CD14-positive monocyte (primary cell): Measurements from ENCODE around the gene SPRING1. TPM values are rescaled to one million over a fixed set of nuclear protein-coding genes. Genes with fewer than 3 reads are reported as not detected.

Experiments
- DNase-seq, 3 donors: peaks; one replicate each; pipeline ENCODE4 v3.0.0-alpha.2; 2011 to 2022
- H2AFZ ChIP-seq: 2 replicates; pipeline ENCODE4 v1.6.0; 2012; ENCODE audit warnings: mild to moderate bottlenecking, low read depth, low read length, inconsistent platforms; ENCODE audit not compliant: insufficient read depth, poor library complexity, severe bottlenecking
- H3K27ac ChIP-seq, 2 donors: 1 replicate in 1 of 2; 2 replicates in 1 of 2; pipeline ENCODE4 v1.5.1; 2012 to 2013; ENCODE audit warnings: low read length in 2 of 2, control low read depth in 1 of 2, inconsistent platforms in 1 of 2, low read depth in 1 of 2, mild to moderate bottlenecking in 1 of 2
- H3K27me3 ChIP-seq, 2 donors: one replicate each; pipeline versions ENCODE4 v1.6.0 to v1.6.1; 2011 to 2013; ENCODE audit warnings: low read length in 2 of 2; ENCODE audit not compliant: control insufficient read depth in 2 of 2, insufficient read depth in 2 of 2
- H3K36me3 ChIP-seq, 2 donors: replicated peaks in 1 of 2; 1 replicate in 1 of 2; 2 replicates in 1 of 2; pipeline versions ENCODE4 v1.5.1 to v1.6.1; 2012 to 2013; ENCODE audit warnings: low read length in 2 of 2, control low read depth in 1 of 2, inconsistent platforms in 1 of 2, mild to moderate bottlenecking in 1 of 2; ENCODE audit not compliant: insufficient read depth in 2 of 2, control insufficient read depth in 1 of 2
- H3K4me1 ChIP-seq, 2 donors: 1 replicate in 1 of 2; 2 replicates in 1 of 2; pipeline versions ENCODE4 v1.5.1 to v1.6.1; 2012 to 2013; ENCODE audit warnings: low read length in 2 of 2, control low read depth in 1 of 2, inconsistent platforms in 1 of 2, mild to moderate bottlenecking in 1 of 2, moderate library complexity in 1 of 2; ENCODE audit not compliant: insufficient read depth in 2 of 2, control insufficient read depth in 1 of 2
- H3K4me2 ChIP-seq: replicated peaks from 2 replicates; pipeline ENCODE3; 2012; ENCODE audit warnings: low read length, moderate library complexity, mild to moderate bottlenecking; ENCODE audit not compliant: poor library complexity, severe bottlenecking; ENCODE audit errors: extremely low read depth
- H3K4me3 ChIP-seq, 3 experiments: fragments of 200-600 bp in 1 of 3; sonication (generic) in 1 of 3; replicated peaks in 1 of 3; 1 replicate in 2 of 3; 2 replicates in 1 of 3; pipeline ENCODE4 v1.5.1; 2011 to 2013; ENCODE audit warnings: low read length in 3 of 3, mild to moderate bottlenecking in 3 of 3, control low read depth in 2 of 3, low read depth in 2 of 3, inconsistent platforms in 1 of 3, moderate library complexity in 1 of 3
- H3K79me2 ChIP-seq: 2 replicates; pipeline ENCODE4 v1.6.0; 2012; ENCODE audit warnings: mild to moderate bottlenecking, control low read depth, inconsistent platforms, low read length, moderate library complexity; ENCODE audit not compliant: insufficient read depth
- H3K9ac ChIP-seq: 2 replicates; pipeline ENCODE4 v1.6.0; 2017; ENCODE audit warnings: low read length, mild to moderate bottlenecking; ENCODE audit not compliant: insufficient read depth, poor library complexity, severe bottlenecking
- H3K9me3 ChIP-seq, 2 donors: replicated peaks in 1 of 2; 1 replicate in 1 of 2; 2 replicates in 1 of 2; pipeline versions ENCODE4 v1.5.1 to v1.6.1; 2012 to 2013; ENCODE audit warnings: low read length in 2 of 2, control low read depth in 1 of 2; ENCODE audit not compliant: control insufficient read depth in 1 of 2, insufficient read depth in 1 of 2
- H4K20me1 ChIP-seq: 2 replicates; pipeline ENCODE4 v1.6.0; 2012; ENCODE audit warnings: mild to moderate bottlenecking, low read length, control low read depth, moderate library complexity; ENCODE audit not compliant: insufficient read depth
- H3K27ac Mint-ChIP-seq, 7 donors: one replicate each; pipeline ENCODE4 v1.8.0; 2020; ENCODE audit warnings: mild to moderate bottlenecking in 7 of 7, mixed read lengths in 7 of 7, moderate library complexity in 6 of 7, inconsistent platforms in 2 of 7
- H3K27me3 Mint-ChIP-seq, 3 donors: one replicate each; pipeline ENCODE4 v1.8.0; 2021 to 2022; ENCODE audit warnings: low read depth in 3 of 3, mild to moderate bottlenecking in 3 of 3, mixed read lengths in 3 of 3, moderate library complexity in 3 of 3, inconsistent platforms in 1 of 3
- H3K36me3 Mint-ChIP-seq, 2 donors: one replicate each; pipeline ENCODE4 v1.8.0; 2020; ENCODE audit warnings: mixed read lengths in 2 of 2, inconsistent platforms in 1 of 2, mild to moderate bottlenecking in 1 of 2
- H3K4me1 Mint-ChIP-seq: one replicate; pipeline ENCODE4 v1.8.0; 2020; ENCODE audit warnings: mild to moderate bottlenecking, mixed read lengths
- H3K4me3 Mint-ChIP-seq, 2 donors: one replicate each; pipeline ENCODE4 v1.8.0; 2020; ENCODE audit warnings: mild to moderate bottlenecking in 2 of 2, mixed read lengths in 2 of 2, moderate library complexity in 1 of 2
- H3K9me3 Mint-ChIP-seq, 7 donors: one replicate each; pipeline ENCODE4 v1.8.0; 2020 to 2022; ENCODE audit warnings: mixed read lengths in 7 of 7, mild to moderate bottlenecking in 6 of 7, moderate library complexity in 6 of 7, inconsistent platforms in 2 of 7
- WGBS: methylation state at CpG from one replicate; pipeline ENCODE4 v1.1.5; 2013; ENCODE audit warnings: missing lambda C conversion rate; ENCODE audit not compliant: insufficient coverage; 5-methylcytosine and 5-hydroxymethylcytosine counted together
- intact Hi-C, 2 donors: fragments of 100-400 bp; cut with micrococcal nuclease; formaldehyde crosslinking; loops; one replicate each; pipeline versions ENCODE4 v1.15.0 to v1.15.1; 2023
- polyA plus RNA-seq, 3 donors: library from polyadenylated mRNA; depleted of rRNA in 1 of 3; unstranded in 2 of 3; stranded (reverse) in 1 of 3; fragments of 300-500 nt in 2 of 3; fragments of >200 nt in 1 of 3; fragmentation: Illumina TruSeq in 2 of 3; gene quantifications; 1 replicate in 2 of 3; 2 replicates in 1 of 3; pipeline ENCODE4 v1.2.3, GENCODE V29; 2012 to 2021
- TF ChIP-seq, protein P1 (sequence below): fragments of 200-600 bp; IDR thresholded peaks from one replicate; pipeline ENCODE4 v1.8.0; 2022; ENCODE audit warnings: antibody characterized with exemption, mild to moderate bottlenecking

Gene SPRING1
- polyA plus RNA-seq, 3 donors = 6.3 to 19.3 (median 15.6) TPM

DNA sequence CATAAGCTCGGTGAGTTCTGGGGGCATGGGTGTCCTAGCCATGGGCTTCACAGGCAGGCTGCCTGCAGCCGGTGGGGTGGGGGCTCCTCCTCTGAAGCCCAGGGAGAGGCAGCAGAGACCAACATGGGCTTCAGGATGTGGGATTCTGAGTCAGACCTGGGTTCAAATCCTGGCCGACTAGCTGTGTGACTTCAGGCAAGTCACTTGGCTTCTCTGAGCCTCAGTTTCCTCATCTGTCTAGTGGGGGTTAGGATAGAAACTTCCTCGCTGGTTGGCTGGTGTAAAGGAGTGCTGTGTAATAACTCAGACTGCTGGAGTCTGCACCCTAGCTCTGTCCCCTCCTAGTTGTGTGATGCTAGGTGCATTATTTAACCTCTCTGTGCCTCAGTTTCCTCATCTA lies 12.4 kb upstream of the SPRING1 start:
- peaks cover 4 to 10% (median 6%) of the 10 kb centered on the region in 3 donors for H3K27me3 Mint-ChIP-seq
- no peak overlapping the region for H3K9ac ChIP-seq
- peaks cover 0 to 4% (median 0%) of the 10 kb centered on the region in 7 donors for H3K9me3 Mint-ChIP-seq
- no peaks in the 10 kb centered on the region for H3K36me3 ChIP-seq
- H3K4me1 Mint-ChIP-seq = no peaks in the 10 kb centered on the region
- H3K27ac ChIP-seq = no peak overlapping the region
- no peak overlapping the region for H3K4me3 ChIP-seq
- intact Hi-C loops = no loop called here
- H3K4me1 ChIP-seq = no peaks in the 10 kb centered on the region
- no peaks in the 10 kb centered on the region for H3K27me3 ChIP-seq
- DNase-seq = no peak
- H3K79me2 ChIP-seq = no peaks in the 10 kb centered on the region
- H3K9me3 ChIP-seq = no peaks in the 10 kb centered on the region
- H4K20me1 ChIP-seq = no peaks in the 10 kb centered on the region
- TF ChIP-seq, protein P1, sequence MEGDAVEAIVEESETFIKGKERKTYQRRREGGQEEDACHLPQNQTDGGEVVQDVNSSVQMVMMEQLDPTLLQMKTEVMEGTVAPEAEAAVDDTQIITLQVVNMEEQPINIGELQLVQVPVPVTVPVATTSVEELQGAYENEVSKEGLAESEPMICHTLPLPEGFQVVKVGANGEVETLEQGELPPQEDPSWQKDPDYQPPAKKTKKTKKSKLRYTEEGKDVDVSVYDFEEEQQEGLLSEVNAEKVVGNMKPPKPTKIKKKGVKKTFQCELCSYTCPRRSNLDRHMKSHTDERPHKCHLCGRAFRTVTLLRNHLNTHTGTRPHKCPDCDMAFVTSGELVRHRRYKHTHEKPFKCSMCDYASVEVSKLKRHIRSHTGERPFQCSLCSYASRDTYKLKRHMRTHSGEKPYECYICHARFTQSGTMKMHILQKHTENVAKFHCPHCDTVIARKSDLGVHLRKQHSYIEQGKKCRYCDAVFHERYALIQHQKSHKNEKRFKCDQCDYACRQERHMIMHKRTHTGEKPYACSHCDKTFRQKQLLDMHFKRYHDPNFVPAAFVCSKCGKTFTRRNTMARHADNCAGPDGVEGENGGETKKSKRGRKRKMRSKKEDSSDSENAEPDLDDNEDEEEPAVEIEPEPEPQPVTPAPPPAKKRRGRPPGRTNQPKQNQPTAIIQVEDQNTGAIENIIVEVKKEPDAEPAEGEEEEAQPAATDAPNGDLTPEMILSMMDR = no peak
- H3K4me2 ChIP-seq = no peak overlapping the region
- WGBS = 94% methylated on average over 3 of the region's 4 CpGs
- H3K36me3 Mint-ChIP-seq = no peaks in the 10 kb centered on the region
- no peak overlapping the region for H2AFZ ChIP-seq
- H3K27ac Mint-ChIP-seq = no peak overlapping the region
- H3K4me3 Mint-ChIP-seq = no peak overlapping the region

DNA sequence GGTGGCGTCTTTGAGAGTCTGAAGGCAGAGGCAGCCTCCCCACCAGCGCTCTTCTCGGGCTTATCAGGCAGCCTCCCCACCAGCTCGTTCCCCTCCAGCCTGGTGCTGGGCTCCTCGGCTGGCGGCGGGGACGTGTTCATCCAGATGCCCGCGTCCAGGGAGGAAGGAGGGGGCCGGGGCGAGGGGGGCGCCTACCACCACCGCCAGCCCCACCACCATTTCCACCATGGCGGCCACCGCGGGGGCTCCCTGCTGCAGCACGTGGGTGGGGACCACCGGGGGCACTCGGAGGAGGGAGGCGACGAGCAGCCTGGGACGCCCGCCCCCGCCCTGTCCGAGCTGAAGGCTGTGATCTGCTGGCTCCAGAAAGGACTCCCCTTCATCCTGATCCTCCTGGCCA lies 12.0 kb upstream of the SPRING1 start:
- H4K20me1 ChIP-seq = no peaks in the 10 kb centered on the region
- no peaks in the 10 kb centered on the region for H3K27me3 ChIP-seq
- H3K27ac ChIP-seq = no peak overlapping the region
- TF ChIP-seq, protein P1 = no peak
- WGBS = 95% methylated on average over 21 of the region's 26 CpGs
- Mint-ChIP-seq H3K27me3 (peaks cover 4 to 7% (median 6%) of the 10 kb centered on the region in 3 donors), H3K36me3 (no peaks in the 10 kb centered on the region), H3K27ac (no peak overlapping the region), H3K4me1 (no peaks in the 10 kb centered on the region), H3K9me3 (peaks cover 0 to 4% (median 0%) of the 10 kb centered on the region in 7 donors), H3K4me3 (no peak overlapping the region)
- no peaks in the 10 kb centered on the region for H3K79me2 ChIP-seq
- H3K4me1 ChIP-seq = no peaks in the 10 kb centered on the region
- no peak overlapping the region for H2AFZ ChIP-seq
- intact Hi-C loops = no loop called here
- no peaks in the 10 kb centered on the region for H3K36me3 ChIP-seq
- H3K9me3 ChIP-seq = no peaks in the 10 kb centered on the region
- DNase-seq = no peak
- no peak overlapping the region for H3K4me2 ChIP-seq
- H3K4me3 ChIP-seq = no peak overlapping the region
- no peak overlapping the region for H3K9ac ChIP-seq
